ENCODE data around the gene KRT12.

Gene KRT12

DNA sequence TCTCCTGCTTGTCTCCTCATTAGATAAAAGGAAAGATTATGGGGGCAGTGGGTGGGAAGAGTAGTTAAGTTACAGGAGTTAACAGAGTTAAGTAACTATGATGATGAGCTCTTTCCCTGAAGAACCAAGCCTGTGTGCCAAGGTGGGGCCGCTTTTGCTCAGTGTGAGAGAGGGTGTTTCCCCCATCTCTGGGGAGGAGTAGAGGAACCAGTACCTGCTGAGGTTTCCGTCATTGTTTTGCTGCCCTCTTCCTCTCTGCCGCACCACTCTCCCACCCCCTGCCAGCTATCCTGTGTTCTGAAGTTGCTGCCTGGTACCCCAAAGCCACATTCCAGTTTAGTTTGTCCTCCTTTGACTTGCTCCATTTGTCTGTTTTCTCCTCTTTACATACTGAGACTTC is 23.8 kb downstream of the KRT12 start:
- DNase-seq (ENCODE audit: low read depth in 2 of 2), result no peak

GRCh38 chr17:40841246-40841645 is 25.8 kb downstream of the KRT12 start:
- DNase-seq (ENCODE audit: low read depth in 2 of 2), result no peak

GRCh38 chr17:40839194-40839593 is 27.8 kb downstream of the KRT12 start:
- no peak for DNase-seq (ENCODE audit: low read depth in 2 of 2)

DNA sequence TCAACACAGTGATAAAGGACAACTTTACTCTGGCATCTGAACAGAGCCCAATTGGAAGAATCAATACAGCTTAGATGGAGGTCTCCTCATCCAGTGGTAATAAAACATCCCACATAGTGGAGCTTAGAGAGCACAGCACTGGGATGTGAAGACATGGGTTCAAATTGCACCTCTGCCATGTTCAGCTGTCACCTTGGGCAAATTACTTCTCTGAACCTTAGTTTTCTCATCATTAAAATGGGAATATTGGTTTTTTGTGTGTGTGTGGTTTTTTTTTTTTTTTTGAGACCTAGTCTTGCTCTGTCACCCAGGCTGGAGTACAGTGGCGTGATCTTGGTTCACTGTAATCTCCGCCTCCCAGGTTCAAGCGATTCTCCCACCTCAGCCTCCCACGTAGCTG is 31.0 kb downstream of the KRT12 start:
- DNase-seq (ENCODE audit: low read depth in 2 of 2), result no peak

- DNase-seq (ENCODE audit: low read depth in 2 of 2), result no peak
These were observed 33.1 kb downstream of the KRT12 start for GRCh38 chr17:40833882-40834281.

GRCh38 chr17:40832840-40833239 is 34.2 kb downstream of the KRT12 start:
- no peak for DNase-seq (ENCODE audit: low read depth in 2 of 2)

DNA sequence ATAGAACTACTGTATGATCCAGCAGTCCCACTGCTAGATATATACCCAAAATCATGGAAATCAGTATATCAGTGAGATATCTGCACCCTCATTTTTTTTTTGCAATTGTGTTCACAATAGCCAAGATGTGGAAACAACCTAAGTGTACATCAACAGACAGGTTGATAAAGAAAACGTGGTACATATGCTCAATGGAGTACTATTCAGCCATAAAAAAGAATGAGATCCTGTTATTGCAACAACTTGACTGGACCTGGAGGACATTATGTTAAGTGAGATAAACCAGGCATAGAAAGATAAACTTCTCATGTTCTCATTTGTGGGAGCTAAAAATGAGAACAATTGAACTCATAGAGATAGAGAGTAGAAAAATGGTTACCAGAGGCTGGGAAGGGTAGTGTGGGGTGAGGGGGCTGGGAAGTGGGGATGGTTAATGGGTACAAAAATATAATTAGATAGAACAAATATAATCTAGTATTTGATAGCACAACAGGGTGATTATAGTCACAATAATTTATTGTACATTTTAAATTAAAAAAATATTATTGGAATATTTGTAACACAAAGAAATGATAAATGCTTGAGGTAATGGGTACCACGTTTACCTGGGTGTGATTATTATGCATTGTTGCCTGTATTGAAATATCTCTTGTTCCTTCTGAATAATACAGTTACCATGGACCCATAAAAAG is 36.8 kb downstream of the KRT12 start:
- no peak for DNase-seq (ENCODE audit: low read depth in 2 of 2)

DNA sequence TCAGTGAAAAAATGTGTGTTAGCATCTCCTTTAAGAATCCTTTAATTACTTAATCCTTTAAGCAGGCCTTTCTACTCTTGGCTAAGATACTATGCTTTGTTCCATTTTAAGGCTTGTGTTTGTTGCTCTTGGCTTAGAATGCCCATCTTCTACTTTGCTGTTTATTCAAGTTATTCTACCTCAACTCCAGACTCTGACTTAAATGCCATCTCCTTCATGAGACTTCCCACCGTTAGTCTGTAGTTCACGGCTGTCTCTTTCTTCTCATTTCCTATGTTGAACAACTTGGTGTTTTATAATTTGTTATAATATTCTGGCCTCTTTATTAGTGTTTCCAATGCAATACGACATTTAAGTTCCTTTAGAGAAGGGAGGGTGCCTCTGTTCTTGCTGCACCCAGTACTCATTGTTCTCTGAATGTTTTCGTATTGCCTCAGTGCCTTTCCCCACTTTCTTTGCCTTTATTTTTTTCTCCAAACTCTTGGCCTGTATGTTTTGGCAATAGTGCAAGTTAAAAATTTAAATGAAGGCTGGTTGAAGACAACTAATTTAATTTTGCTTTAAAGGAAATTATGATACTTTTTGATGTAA is 38.5 kb downstream of the KRT12 start:
- no peak for DNase-seq (ENCODE audit: low read depth in 2 of 2)

- no peak for DNase-seq (ENCODE audit: low read depth in 2 of 2)
These were observed 39.1 kb downstream of the KRT12 start for GRCh38 chr17:40827746-40828453.

DNA sequence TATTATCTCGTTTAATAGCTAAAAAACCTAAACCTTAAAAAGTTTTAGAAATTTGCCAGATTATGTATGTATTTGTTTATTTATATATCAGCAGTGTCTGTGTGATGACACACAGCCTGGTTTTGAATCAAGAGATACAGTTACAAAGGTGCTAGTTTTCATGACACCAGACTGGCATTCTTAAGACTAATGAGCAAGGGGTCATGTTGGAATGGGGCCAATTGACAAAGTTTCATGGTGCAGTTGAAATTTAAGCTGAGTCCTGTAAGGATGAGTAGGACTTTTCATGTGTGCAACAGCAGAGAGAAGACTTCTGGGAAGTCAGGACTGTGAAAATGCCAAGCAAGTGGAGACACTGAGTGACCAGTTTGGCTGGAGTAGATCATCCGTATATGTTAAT is 41.4 kb downstream of the KRT12 start:
- DNase-seq (ENCODE audit: low read depth in 2 of 2), result no peak

DNA sequence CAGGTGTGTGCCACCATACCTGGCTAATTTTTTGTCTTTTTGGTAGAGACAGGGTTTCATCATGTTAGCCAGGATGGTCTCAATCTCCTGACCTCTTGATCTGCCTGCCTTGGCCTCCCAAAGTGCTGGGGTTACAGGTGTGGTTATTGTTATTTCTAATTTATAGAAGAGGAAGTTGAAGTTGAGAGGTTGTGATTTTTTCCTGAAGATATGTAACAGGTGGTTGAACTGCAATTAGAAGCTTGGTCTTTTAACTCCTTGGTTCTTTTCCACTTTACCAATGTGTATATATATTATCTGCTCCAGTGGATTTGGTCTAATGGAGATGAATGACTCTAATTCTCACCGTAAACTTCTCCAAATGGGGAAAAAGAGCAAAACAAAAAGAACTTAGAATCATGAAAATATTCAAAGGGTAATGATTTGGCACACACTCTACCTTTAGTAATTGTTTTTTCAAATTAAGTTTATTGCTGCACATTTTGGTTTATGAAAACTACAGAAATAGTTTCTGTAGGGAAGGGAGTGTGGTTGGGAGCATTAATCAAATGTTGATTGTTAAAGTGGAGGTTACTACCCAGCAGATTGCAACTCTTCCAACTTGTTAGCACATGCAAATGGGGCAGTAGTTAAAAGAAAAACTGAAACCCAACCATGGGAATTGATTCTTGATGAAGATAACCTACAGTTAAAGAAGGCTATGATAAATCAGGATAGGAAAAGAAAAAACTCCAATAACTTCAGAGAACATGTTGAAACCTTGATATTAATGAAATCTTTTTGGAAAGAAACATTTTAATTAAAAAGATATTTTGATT is 42.8 kb downstream of the KRT12 start:
- DNase-seq (ENCODE audit: low read depth in 2 of 2), result no peak

DNA sequence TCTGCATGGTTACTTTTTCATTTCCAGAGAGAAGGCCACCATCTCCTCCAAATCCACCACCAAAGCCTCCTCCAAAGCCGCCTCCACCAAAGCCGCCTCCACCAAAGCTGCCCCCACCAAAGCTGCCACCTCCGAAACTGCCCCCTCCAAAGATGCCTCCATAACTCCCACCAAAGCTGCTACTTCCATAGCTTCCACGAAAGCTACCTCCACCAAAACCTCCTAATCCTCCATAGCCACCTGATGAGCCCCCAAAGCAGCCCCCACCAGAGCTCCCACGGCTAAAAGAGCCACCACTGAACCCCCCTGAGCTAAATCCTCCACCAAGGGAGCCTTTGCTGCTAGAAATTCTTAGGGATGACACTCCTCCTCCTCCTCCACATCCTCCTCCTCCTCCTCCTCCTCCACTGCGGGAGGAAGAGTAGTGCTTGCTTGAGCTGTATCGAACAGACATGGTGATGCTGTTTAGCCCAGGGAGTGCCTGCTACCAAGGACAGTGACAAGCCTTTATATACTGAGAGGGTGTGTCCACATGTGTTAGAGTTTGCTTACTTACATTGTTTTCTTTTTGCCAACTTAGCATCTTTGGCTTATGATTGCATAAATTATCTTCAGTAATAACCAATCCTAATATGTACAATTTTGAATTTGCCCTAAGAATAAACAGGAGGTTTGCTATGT is 44.8 kb downstream of the KRT12 start, which contains the start of gene KRT10:
KRT10 (minus strand) TSS at position 483 of the 681 bp plus-strand sequence; CDS start at position 454, 29 bp downstream.
- DNase-seq (ENCODE audit: low read depth in 2 of 2), result no peak

- no peak for DNase-seq (ENCODE audit: low read depth in 2 of 2)
These were observed 45.5 kb downstream of the KRT12 start for GRCh38 chr17:40821536-40821935.

- no peak for DNase-seq (ENCODE audit: low read depth in 2 of 2)
These were observed 46.7 kb downstream of the KRT12 start for GRCh38 chr17:40820228-40820838.

DNA sequence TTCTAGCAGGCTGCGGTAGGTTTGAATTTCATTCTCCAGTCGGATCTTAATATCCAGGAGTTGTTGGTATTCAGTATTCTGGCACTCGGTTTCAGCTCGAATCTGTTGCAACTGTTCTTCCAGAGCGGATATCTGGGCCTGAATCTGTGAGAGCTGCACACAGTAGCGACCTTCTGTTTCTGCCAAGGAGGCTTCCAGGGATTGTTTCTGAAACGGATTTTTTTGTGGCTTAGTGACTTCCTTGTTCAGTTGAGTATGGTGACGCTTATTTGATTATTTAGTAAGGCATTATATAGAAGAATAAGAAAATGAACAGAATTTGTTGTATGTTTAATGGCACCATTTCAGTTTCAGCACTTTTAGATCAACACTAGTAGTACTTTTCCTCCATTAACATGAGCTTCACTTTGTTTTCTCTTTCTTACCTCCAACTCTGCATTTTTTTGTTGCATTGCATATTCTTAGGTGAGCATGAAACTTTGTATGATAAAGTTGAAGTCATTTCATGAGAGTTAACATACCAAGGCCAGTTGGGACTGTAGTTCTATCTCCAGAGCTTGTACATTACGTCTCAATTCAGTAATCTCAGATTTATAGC is 47.4 kb downstream of the KRT12 start:
- DNase-seq (ENCODE audit: low read depth in 2 of 2), result no peak

- peak; percentile 73 to 77 for DNase-seq (ENCODE audit: low read depth in 2 of 2)
These were observed 48.1 kb downstream of the KRT12 start for GRCh38 chr17:40818733-40819527.

DNA sequence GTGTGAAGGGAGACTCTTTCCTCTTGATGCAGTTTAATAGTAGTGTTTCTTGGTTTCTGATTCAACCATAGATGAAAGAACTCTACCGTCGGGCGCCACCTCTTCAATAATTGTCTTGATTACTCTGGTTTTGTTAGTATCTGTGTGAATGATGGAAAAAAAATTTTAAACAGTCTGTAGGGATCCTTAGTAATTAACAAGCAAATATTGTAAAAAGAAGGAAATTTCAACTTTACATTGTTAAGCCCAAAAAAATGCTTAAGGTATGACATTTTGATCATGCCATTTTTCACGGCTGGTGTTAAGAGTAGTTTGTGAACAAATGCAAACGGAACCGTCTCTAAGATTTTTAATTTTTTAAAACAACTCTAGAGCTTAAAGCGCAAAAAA is 48.7 kb downstream of the KRT12 start:
- no peak for DNase-seq (ENCODE audit: low read depth in 2 of 2)

- DNase-seq (ENCODE audit: low read depth in 2 of 2), result no peak
These were observed 49.8 kb downstream of the KRT12 start for GRCh38 chr17:40817103-40817682.

GRCh38 chr17:40816569-40816968 is 50.5 kb downstream of the KRT12 start:
- no peak for DNase-seq (ENCODE audit: low read depth in 2 of 2)

DNA sequence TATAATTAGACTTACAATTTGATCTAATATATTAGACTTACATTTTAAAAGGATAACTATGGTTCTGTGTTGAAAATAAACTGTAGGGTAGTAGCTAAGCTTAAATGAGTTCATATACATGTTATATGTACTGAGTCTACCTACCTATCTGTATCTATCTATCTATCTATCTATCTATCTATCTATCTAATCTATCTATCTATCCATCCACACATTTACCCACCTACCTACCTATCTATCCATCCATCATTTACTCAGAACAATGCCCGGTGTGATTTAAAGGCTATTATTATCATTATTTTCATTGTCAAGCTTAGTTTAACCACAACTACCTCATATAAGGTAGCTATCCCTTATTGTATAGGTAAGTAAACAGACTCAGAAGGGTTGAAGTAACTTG is 51.6 kb downstream of the KRT12 start:
- no peak for DNase-seq (ENCODE audit: low read depth in 2 of 2)

Measured in stimulated activated CD4-positive, alpha-beta T cell treated with anti-CD3 and anti-CD28 coated beads, Interleukin-1b, Interleukin-23, amount 100 ng/mL, for 4 hours (primary cell).